HG02852 (cell line): ENCODE measurements around the gene GSTO2.
A peak's percentile ranks its signal among the peaks of the same experiment; 100 is the strongest.

Experiments used
- ATAC-seq: cut with Tn5 transposase; IDR thresholded peaks from one replicate; pipeline ENCODE4 v1.9.1; 2021; ENCODE audit warnings: mild to moderate bottlenecking, moderate library complexity; ENCODE audit not compliant: unreplicated experiment

GSTO2 gene

GRCh38 chr10:104337521-104337984 lies 68.6 kb downstream of the GSTO2 start:
- peak; percentile 47 for ATAC-seq

DNA sequence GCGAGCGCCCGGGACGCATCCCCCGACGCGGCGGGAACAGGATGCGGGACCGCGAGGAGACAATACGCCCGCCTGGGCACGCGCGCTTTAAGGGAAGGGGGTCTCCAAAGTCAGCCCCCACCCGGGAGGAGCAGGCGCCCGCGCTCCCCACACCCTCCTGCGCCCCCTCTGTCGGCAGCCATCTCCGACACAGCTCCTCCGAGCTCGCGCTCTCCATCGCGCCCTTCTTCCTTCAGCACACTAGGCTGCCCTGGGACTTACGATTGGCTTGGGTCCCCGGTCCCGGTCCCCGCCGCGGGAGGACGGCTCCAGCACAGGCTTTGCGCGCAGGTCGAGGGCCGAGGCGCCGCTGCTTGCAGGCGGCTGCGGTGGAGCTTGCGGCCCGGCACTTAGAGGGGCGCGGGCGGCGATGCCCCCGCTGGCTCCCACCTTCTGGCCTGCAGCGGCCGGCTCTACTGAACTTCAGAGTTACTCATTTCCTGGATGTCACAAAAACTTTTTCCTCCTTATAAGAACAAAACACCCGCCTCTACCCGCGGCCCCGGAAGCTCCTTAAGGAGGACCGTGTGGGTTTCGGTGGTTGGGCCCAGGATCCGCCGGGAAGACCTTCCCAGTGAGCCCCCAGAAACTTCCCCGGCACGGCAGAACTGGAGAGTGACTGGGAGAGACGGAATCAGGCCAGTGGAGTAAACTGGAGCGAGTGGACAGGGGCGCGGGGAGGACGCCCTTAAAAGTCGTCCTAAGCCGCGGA lies 69.2 kb downstream of the GSTO2 start, which contains the start of gene ITPRIP:
ITPRIP (minus strand) TSS at position 481 of the 751 bp plus-strand sequence. CDS start 22,414 bp downstream, outside the sequence.
- ATAC-seq: peak; percentile 72

DNA sequence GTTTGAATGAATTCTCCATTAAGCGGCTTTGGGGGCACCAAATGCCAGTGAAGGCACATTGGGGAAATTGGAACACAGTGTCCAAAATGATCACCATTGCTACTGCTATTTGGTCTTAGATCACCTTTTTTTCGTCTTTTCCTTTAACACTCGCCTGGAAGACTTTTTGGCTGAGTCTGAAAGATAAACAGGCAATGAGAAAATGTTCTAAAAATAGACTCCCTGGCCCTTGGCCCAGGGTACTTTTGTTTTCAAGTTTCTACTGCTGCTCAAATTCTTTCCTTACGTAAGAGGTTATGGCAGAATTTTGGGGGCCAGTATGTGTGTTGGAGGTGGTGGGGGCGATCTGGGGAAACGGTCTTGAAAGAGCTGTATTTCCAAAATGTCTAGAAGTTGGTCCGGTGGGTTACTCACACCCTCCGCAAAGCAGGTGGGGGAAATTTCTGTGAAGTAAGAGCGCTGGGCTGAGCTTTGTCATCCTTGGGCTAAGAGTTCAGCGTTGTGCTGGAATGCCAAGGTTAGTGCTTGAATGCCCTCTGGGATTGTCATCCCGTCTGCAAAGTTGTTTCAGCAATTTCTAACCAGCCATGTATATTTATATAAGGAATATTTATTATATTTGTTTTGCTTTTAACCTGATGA lies 70.6 kb downstream of the GSTO2 start:
- ATAC-seq: no peak

GRCh38 chr10:104340111-104340526 lies 71.1 kb downstream of the GSTO2 start:
- no peak for ATAC-seq

GRCh38 chr10:104340641-104341040 lies 71.7 kb downstream of the GSTO2 start:
- no peak for ATAC-seq

DNA sequence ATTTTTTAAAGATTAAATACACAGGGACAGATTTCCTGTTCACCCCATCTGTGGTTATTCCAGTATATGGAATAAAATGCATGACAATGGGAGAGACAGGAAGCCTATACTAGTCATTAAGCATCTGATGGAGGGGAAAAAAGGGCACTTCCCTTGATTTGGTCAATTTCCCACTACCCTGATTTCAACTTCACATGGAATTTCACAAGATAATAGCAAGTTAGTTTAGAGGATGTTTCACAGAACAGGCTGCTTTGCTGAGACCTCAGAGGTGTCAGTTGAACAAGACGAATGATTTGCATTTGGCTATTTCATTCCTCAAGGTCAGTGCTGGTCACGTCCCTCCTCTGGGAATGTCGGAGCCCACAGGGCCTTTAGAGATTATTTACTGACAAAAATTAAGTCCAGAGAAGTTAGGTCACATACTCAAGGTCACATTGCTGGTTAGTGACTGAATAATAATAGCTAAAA lies 74.0 kb downstream of the GSTO2 start:
- no peak for ATAC-seq

- ATAC-seq: no peak
These were observed 75.2 kb downstream of the GSTO2 start for GRCh38 chr10:104344219-104344618.

DNA sequence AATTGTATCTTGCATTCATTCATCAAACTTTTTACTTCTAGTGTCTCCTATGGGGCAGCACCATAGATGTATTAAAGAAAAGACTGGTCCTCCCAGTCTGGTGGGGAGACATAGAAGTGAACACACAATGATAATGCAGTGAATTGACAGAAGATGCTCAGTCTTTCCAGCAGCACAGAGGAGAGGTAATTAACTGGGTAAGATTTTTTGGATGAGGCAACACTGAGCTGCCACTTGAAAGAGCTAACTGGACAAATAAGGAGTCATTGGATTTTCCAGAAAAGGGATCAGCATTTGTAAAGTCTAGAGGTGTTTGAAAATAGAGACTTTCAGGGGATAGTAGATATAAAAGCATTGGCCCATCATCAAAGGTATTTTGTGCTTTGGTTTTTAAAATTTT lies 76.5 kb downstream of the GSTO2 start:
- no peak for ATAC-seq

DNA sequence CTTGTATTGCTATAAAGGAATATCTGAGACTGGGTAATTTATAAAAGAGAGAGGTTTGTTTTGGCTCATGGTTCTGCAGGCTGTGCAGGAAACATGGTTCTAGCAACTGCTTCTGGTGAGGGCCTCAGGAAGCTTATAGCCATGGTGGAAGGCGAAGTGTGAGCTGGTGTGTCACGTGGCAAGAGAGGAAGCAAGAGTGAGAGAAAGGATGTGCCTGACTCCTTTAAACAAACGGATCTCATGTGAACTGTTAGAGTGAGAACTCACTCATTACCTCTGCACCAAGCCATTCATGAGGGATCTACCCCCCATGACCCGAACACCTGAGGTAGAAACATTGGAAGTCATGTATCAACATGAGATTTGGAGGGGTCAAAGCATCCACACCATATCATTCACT lies 77.0 kb downstream of the GSTO2 start:
- no peak for ATAC-seq

GRCh38 chr10:104347295-104348045 lies 78.5 kb downstream of the GSTO2 start:
- ATAC-seq: no peak

- no peak for ATAC-seq
These were observed 79.6 kb downstream of the GSTO2 start for GRCh38 chr10:104348601-104349000.

GRCh38 chr10:104349623-104350126 lies 80.7 kb downstream of the GSTO2 start:
- peak; percentile 57 for ATAC-seq

DNA sequence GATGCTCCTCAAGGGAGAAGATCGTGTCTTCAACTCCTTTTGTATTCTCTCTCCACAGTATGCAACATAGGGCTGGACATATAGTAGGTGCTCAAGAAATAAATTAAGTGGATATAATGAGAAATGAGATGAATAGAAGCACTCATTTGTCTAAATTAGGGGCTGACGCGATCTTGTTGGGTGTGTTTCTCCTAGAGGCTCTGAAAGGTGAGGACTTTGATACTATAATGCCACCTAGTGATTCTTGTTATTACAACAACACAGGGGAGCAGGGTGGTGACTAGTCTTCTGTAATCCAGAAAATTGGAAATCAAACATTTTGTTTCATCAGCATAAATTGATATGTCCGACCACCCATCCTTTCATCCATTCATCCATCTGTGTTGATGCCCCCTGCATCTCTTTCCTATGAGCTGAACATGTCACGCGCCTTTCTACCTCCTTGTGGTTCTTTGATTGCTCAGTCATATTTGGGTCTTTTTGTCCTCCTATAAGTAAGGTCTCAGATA lies 81.2 kb downstream of the GSTO2 start:
- peak; percentile 47 for ATAC-seq

- ATAC-seq: no peak
These were observed 82.2 kb downstream of the GSTO2 start for GRCh38 chr10:104351061-104351702.

DNA sequence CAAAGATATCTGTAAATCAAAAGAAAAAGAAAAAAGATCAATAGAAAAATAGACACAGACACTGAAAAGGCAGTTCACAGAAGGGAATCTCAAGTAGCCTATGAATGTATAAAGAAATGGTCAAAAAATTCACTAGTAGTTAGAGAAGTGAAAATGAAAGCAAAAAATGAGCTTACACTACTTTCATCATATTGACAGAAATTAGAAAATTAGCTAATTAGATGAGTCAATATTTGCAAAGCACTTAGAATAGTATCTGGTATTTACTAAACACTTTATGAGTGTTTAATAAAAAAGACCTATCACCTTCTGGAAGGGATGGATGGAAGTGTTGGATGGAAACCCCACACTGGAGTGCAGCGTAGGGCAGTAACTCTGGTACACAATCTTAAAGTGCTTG lies 82.9 kb downstream of the GSTO2 start:
- ATAC-seq: no peak

GRCh38 chr10:104353325-104354048 lies 84.5 kb downstream of the GSTO2 start, which contains the start of gene CFAP58:
Gene CFAP58, plus strand, starts transcription at chr10:104353833. Its CDS starts 65 bp downstream, at chr10:104353898.
- peak; percentile 60 for ATAC-seq
